SJSA1 (cell line): ENCODE measurements around the gene TICAM2. TPM values are rescaled to one million over a fixed set of nuclear protein-coding genes. Genes with fewer than 3 reads are reported as not detected.

ENCODE experiments used
- DNase-seq, 2 experiments: peaks; one replicate each; pipeline ENCODE4 v3.0.0-alpha.2; 2015 to 2020; ENCODE audit warnings: low spot score in 2 of 2, low read depth in 1 of 2
- H3K27ac ChIP-seq: fragments of 250-450 bp; sonication (Bioruptor Pico); 2 replicates; pipeline ENCODE4 v1.5.1; 2020; ENCODE audit warnings: mild to moderate bottlenecking, moderate library complexity
- H3K27me3 ChIP-seq: fragments of 250-450 bp; sonication (Bioruptor Pico); replicated peaks from 2 replicates; pipeline ENCODE4 v1.5.1; 2020; ENCODE audit warnings: mild to moderate bottlenecking, moderate library complexity
- H3K36me3 ChIP-seq: fragments of 250-450 bp; sonication (Bioruptor Pico); 2 replicates; pipeline ENCODE4 v1.5.1; 2020; ENCODE audit warnings: mild to moderate bottlenecking
- H3K4me1 ChIP-seq: fragments of 250-450 bp; sonication (Bioruptor Pico); replicated peaks from 2 replicates; pipeline ENCODE4 v1.6.1; 2021; ENCODE audit warnings: mild to moderate bottlenecking
- H3K4me3 ChIP-seq: fragments of 250-450 bp; sonication (Bioruptor Pico); 2 replicates; pipeline ENCODE4 v1.5.1; 2020; ENCODE audit warnings: mild to moderate bottlenecking
- H3K9me3 ChIP-seq: fragments of 250-450 bp; sonication (Bioruptor Pico); replicated peaks from 2 replicates; pipeline ENCODE4 v1.5.1; 2020; ENCODE audit warnings: mild to moderate bottlenecking
- total RNA-seq: library from RNA; depleted of rRNA; stranded (reverse); fragments of >200 nt; shearing (Covaris generic); gene quantifications from 2 replicates; pipeline ENCODE4 v1.2.3, GENCODE V29; 2014

TICAM2 gene
- total RNA-seq, 1 experiment from 2014 or later = 22.1 TPM

- H3K9me3 ChIP-seq = no peaks in the 10 kb centered on the region
- H3K36me3 ChIP-seq = peaks cover 11% of the 10 kb centered on the region
- H3K27me3 ChIP-seq = no peaks in the 10 kb centered on the region
- no peak for DNase-seq
- no peak overlapping the region for H3K27ac ChIP-seq
- H3K4me3 ChIP-seq = no peak overlapping the region
- H3K4me1 ChIP-seq = peaks cover 5% of the 10 kb centered on the region
Observed at GRCh38 chr5:115594128-115595047, 7.9 kb downstream of the TICAM2 start.

- H3K9me3 ChIP-seq = no peaks in the 10 kb centered on the region
- H3K27me3 ChIP-seq = no peaks in the 10 kb centered on the region
- no peak overlapping the region for H3K27ac ChIP-seq
- no peaks in the 10 kb centered on the region for H3K36me3 ChIP-seq
- no peak overlapping the region for H3K4me3 ChIP-seq
- no peak for DNase-seq
- no peaks in the 10 kb centered on the region for H3K4me1 ChIP-seq
Observed at GRCh38 chr5:115589043-115589442, 13.2 kb downstream of the TICAM2 start.

- H3K4me3 ChIP-seq = no peak overlapping the region
- peaks cover 2% of the 10 kb centered on the region; the same call in 1 of the 2 replicates for H3K4me1 ChIP-seq
- no peaks in the 10 kb centered on the region for H3K9me3 ChIP-seq
- no peak overlapping the region for H3K27ac ChIP-seq
- no peak for DNase-seq
- no peaks in the 10 kb centered on the region for H3K27me3 ChIP-seq
- no peaks in the 10 kb centered on the region for H3K36me3 ChIP-seq
Observed at GRCh38 chr5:115588640-115589039, 13.6 kb downstream of the TICAM2 start.

GRCh38 chr5:115586525-115587146 is 15.6 kb downstream of the TICAM2 start:
- H3K27ac ChIP-seq = no peak overlapping the region
- DNase-seq = peak in 1 of 2 experiments; percentile 49
- no peak overlapping the region for H3K4me3 ChIP-seq
- 0 out of 2 replicates have a peak, but pooled peaks cover 1% of the 10 kb centered on the region for H3K36me3 ChIP-seq
- H3K4me1 ChIP-seq = peaks cover 5% of the 10 kb centered on the region; the same call in 1 of the 2 replicates
- H3K27me3 ChIP-seq = no peaks in the 10 kb centered on the region
- no peaks in the 10 kb centered on the region for H3K9me3 ChIP-seq

- no peak for DNase-seq
- H3K27ac ChIP-seq = no peak overlapping the region
- peaks cover 5% of the 10 kb centered on the region for H3K4me1 ChIP-seq
- no peaks in the 10 kb centered on the region for H3K9me3 ChIP-seq
- H3K36me3 ChIP-seq = peaks cover 12% of the 10 kb centered on the region
- H3K4me3 ChIP-seq = no peak overlapping the region
- H3K27me3 ChIP-seq = no peaks in the 10 kb centered on the region
Observed at GRCh38 chr5:115585265-115585664, 17.0 kb downstream of the TICAM2 start.

GRCh38 chr5:115584501-115584900 is 17.8 kb downstream of the TICAM2 start:
- Histone ChIP-seq H3K9me3 (no peaks in the 10 kb centered on the region), H3K4me1 (peaks cover 12% of the 10 kb centered on the region), H3K27ac (no peak overlapping the region), H3K4me3 (no peak overlapping the region), H3K27me3 (no peaks in the 10 kb centered on the region), H3K36me3 (peaks cover 18% of the 10 kb centered on the region)
- no peak for DNase-seq

- peak; percentile 52 to 68 for DNase-seq
- Histone ChIP-seq H3K4me3 (no peak overlapping the region), H3K27me3 (no peaks in the 10 kb centered on the region)
Observed at GRCh38 chr5:115583474-115583873, 18.8 kb downstream of the TICAM2 start.

GRCh38 chr5:115580941-115581340 is 21.3 kb downstream of the TICAM2 start:
- Histone ChIP-seq H3K9me3 (no peaks in the 10 kb centered on the region), H3K27me3 (no peaks in the 10 kb centered on the region), H3K4me3 (no peak overlapping the region), H3K4me1 (peaks cover 20% of the 10 kb centered on the region), H3K27ac (no peak overlapping the region), H3K36me3 (peaks cover 38% of the 10 kb centered on the region)
- no peak for DNase-seq

More at GRCh38 chr5:115583474-115583873, 18.8 kb downstream of the TICAM2 start:
- H3K27ac ChIP-seq = peak overlapping the region; percentile 35; the same call in 1 of the 2 replicates
- no peaks in the 10 kb centered on the region for H3K9me3 ChIP-seq
- H3K36me3 ChIP-seq = peaks cover 21% of the 10 kb centered on the region
- H3K4me1 ChIP-seq = peaks cover 15% of the 10 kb centered on the region

GRCh38 chr5:115579747-115580173 is 22.5 kb downstream of the TICAM2 start:
- DNase-seq = no peak
- H3K9me3 ChIP-seq = no peaks in the 10 kb centered on the region

GRCh38 chr5:115579216-115579615 is 23.1 kb downstream of the TICAM2 start:
- Histone ChIP-seq H3K4me1 (peaks cover 28% of the 10 kb centered on the region), H3K27me3 (no peaks in the 10 kb centered on the region), H3K27ac (no peak overlapping the region), H3K9me3 (no peaks in the 10 kb centered on the region), H3K4me3 (no peak overlapping the region), H3K36me3 (peaks cover 40% of the 10 kb centered on the region)
- no peak for DNase-seq

More at GRCh38 chr5:115579747-115580173, 22.5 kb downstream of the TICAM2 start:
- H3K4me3 ChIP-seq = no peak overlapping the region
- peaks cover 40% of the 10 kb centered on the region for H3K36me3 ChIP-seq
- H3K27ac ChIP-seq = no peak overlapping the region
- no peaks in the 10 kb centered on the region for H3K27me3 ChIP-seq
- peaks cover 28% of the 10 kb centered on the region for H3K4me1 ChIP-seq

- Histone ChIP-seq H3K4me3 (no peak overlapping the region), H3K4me1 (peaks cover 27% of the 10 kb centered on the region), H3K9me3 (no peaks in the 10 kb centered on the region), H3K27me3 (no peaks in the 10 kb centered on the region), H3K36me3 (peaks cover 40% of the 10 kb centered on the region), H3K27ac (no peak overlapping the region)
- DNase-seq = no peak
Observed at GRCh38 chr5:115578657-115579056, 23.6 kb downstream of the TICAM2 start.

- Histone ChIP-seq H3K9me3 (no peaks in the 10 kb centered on the region), H3K36me3 (peaks cover 40% of the 10 kb centered on the region), H3K27ac (no peak overlapping the region), H3K27me3 (no peaks in the 10 kb centered on the region), H3K4me3 (no peak overlapping the region), H3K4me1 (peaks cover 29% of the 10 kb centered on the region)
- DNase-seq = no peak
Observed at GRCh38 chr5:115577741-115578140, 24.5 kb downstream of the TICAM2 start.

- H3K9me3 ChIP-seq = no peaks in the 10 kb centered on the region
- DNase-seq = no peak
- H3K36me3 ChIP-seq = peaks cover 40% of the 10 kb centered on the region
- H3K4me3 ChIP-seq = no peak overlapping the region
- H3K27ac ChIP-seq = no peak overlapping the region
- peaks cover 33% of the 10 kb centered on the region for H3K4me1 ChIP-seq
- no peaks in the 10 kb centered on the region for H3K27me3 ChIP-seq
Observed at GRCh38 chr5:115577329-115577728, 24.9 kb downstream of the TICAM2 start.
